GM18508 (cell line): ENCODE results near the gene GCNT4.
"Not testable (repeated sequence)": the region's sequence is repeated elsewhere in the genome, so short reads cannot be mapped to it uniquely, and the experiment has no call there.

Experiments
- ATAC-seq: cut with Tn5 transposase; IDR thresholded peaks from one replicate; pipeline ENCODE4 v1.9.1; 2021; ENCODE audit warnings: moderate number of reproducible peaks; ENCODE audit not compliant: insufficient read depth, unreplicated experiment

Gene GCNT4

GRCh38 chr5:75052192-75053053, at the start of gene GCNT4:
Gene GCNT4, minus strand, starts transcription at chr5:75052558. Its CDS starts 22,521 bp downstream, at chr5:75030037.
- no peak for ATAC-seq

GRCh38 chr5:75095956-75096355, 43.6 kb upstream of the GCNT4 start:
- not testable (repeated sequence) for ATAC-seq

DNA sequence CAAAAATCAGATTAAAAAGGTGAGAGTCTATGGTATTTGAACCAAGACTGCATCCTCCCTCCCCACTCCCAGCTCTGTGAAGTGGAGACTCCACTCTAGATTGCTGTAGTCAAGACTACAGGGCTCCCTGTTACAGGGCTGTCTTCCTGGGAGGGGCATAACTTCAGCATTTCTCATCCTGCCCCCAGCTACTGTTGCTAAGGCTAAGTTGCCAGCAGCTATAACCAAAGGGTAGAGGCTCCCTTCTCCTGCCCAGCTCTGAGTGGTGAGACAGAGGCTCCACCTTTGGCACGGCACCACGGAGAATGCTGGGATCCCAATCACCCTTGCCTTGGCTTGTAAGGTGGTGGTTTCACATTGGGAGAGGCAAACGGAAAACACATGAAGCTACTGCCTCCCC, 39.2 kb upstream of the GCNT4 start:
- no peak for ATAC-seq

GRCh38 chr5:75089662-75090061, 37.3 kb upstream of the GCNT4 start:
- no peak for ATAC-seq

DNA sequence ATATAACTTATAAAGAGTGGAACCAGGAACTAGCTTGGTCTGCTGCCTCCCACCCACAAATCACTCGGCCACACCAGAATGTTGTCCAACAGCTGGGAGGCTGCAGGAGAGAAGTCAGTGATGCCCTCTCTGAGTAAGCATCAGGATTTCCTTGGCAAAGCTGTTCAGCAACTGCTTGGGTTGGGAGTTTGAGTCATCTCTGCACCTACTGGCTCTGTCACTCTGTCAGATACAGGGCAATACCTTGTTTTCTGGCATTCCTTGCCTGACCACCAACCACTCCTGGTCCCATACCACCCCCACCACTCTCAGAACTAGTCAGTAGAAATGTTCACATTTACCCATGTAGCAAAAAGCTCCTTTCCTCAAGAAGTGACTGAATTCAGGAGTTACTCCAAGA, 36.8 kb upstream of the GCNT4 start:
- no peak for ATAC-seq

DNA sequence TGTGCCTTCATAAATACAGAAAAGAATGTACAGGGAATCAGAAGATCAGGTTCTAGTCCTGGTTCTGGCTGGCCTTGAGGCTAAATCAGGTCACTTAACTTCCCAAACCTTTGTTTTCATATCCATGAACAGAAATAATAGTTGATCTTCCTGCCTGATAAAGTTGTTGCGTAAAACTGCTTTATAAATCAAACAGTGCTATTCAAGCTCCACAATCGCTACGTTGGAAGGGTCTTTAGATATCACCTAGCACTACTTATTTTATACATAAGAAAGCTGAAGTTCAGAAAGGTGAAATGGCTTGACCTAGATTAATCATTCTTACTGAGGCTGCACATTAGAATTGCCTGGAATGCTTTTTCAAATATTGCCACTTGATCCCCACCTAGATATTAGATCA, 36.3 kb upstream of the GCNT4 start:
- ATAC-seq = no peak

- ATAC-seq = no peak
Measured at GRCh38 chr5:75081510-75081909, 29.2 kb upstream of the GCNT4 start.

GRCh38 chr5:75079346-75079745, 27.0 kb upstream of the GCNT4 start:
- not testable (repeated sequence) for ATAC-seq

- no peak for ATAC-seq
Measured at GRCh38 chr5:75078027-75078426, 25.7 kb upstream of the GCNT4 start.

- no peak for ATAC-seq
Measured at GRCh38 chr5:75072061-75072460, 19.7 kb upstream of the GCNT4 start.

DNA sequence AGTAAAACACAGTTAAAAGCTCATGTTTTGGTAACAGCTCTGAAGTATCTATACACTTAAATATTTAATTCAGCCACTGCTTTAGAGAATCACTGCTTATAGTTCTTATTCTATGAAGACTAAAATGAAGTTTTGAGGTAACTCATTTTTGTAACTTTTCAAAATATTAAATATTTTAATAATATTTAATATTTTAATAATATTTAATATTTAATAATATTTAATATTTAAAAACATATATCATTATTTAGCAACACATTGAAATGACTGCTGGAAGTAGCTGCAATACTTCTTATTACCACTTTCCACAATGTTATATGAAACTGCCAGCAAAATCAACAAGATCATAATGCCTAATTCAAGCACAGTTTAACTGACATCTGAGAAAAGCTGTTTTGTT, 18.7 kb upstream of the GCNT4 start:
- ATAC-seq = no peak

DNA sequence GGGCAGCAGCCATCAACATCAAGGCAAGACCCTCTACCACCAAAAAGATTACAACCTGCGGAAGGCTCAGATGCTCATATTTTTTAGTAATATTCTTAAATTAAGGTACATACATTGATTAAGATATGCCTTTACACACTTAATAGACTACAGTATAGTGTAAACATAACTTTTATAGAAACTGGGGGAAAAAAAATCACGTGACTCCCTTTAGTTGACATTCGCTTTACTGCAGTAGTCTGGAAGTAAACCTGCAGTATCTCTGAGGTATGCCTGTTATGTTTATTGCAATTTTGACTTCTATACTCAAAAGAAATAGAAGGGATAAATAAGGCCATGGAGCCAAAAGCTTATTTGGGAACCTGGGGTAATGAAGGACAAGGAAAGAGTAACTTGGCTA, 15.1 kb upstream of the GCNT4 start:
- ATAC-seq = no peak

DNA sequence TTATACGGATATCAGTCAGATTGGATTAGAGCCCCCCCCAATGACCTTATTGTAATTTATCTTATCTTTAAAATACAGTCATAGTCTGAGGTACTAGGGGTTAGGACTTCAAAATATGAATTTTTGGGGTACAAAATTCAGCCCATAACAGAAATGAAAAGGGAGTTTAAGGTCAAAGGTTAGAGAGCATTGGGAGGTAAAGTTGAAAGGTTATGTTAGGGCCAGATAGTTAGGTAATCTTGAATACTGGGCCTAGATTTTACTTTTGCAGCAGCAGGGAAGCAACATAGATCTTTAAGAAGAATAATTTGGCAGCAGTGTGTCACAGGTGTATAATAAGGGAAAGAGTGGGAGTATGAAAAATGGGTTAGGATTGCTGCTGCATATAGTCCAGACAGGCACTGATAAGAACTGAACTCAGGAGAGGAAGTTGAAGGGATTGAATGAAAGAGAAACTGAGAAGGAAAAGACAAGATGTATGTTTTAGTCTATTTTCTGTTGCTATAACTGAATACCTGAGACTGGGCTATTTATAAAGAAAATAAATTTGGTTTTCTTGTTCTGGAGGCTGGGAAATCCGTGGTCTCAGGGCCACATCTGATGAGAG, 10.7 kb upstream of the GCNT4 start:
- ATAC-seq = no peak

DNA sequence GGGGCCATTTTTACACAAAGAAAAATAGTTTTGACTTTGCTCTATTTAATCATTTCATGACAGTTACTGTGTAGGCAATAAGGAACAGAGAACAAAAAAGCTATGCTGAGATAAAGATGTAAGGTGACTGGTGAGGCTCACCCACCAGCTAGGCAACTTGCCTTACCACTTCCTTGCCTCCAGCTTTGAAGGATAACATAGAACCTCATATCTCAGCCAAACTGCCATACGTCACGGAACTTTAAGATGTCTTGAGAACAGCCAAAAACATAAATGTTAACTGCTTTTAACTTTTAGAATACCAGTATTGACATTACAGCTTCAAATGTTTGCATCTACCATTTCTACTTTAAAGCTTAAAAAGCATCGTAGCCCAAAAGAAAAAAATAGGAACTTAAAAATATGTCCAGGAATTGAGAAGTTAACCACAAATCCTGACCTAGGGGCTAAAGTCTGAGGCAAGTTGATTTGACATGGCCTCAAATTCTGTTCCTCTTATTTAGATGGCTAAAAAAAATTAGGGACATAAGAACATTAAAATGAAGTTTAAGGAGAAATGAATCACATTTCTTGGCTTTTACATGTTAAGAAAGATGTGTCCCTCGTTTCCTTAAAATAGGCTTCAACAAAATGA, 7.7 kb upstream of the GCNT4 start:
- ATAC-seq = no peak

DNA sequence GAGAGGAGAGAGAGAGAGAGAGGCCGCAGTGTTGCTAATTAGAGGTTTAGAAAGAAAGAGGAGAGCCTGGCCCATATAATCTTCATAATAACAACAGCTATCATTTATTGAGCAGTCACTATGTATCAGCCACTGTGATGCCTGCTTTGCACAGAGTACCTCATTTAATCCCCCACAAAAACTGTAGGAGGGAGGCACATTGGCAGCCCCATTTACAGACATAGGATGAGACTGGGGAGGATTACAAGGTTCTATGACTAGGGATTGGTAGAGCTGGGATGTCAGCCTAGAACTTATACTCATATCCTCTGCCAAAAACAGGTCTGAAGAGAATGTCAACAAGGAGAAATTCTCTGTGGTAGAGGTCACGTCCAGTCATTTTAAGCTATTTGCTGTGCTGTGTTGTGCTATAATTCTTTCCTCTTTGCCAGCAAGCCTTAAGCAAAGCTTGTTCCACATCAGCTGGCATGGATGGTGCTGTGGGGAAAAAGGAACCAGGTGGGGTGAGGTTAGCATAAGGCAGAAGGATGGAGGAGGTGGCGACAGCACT, 6.7 kb upstream of the GCNT4 start:
- ATAC-seq = no peak

GRCh38 chr5:75057561-75057960, 5.2 kb upstream of the GCNT4 start:
- ATAC-seq = no peak

GRCh38 chr5:75055727-75056144, 3.4 kb upstream of the GCNT4 start:
- ATAC-seq = no peak

- ATAC-seq = no peak
Measured at GRCh38 chr5:75054134-75054930, 2.0 kb upstream of the GCNT4 start.

DNA sequence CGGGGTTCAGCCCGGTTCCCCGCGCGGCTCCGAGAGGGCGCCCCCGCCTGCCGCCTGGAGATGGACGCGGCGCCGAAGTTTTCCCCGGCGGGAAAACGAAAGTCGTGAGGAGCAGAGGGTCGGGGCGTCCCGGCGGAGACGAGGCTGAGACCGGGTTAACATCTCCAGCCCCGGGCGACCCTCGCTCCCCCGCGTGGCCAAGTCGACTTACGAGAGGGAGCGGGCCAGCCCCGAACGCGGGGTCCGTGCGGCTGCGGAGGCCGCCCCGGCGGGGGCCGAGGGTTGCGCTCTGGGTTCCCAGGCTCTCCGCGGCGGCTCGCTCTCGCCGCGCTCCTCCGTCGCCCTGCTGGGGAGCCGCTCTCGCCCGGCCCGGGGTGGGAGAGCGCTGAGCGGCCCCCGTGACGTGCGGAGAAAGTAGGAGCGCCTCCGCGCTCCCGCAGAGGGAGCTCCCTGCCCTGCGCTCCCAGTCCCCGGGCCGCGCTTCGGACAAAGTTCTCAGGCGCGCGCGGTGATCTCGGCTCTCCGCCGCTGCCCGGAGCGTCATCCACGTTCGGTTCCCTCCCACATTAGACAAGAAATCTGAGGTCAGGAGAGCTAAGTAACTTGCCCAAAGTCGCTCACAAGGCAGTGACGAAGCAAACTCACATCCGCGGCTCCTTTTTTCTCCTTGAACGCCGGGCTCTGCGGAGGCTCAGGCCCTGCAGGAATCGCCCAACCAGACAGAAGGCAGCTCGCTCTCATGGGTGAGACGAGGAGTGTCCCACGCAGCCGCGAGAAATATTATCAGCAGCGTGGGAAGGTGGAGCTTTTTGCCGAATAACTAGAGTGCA, 1.2 kb upstream of the GCNT4 start:
- no peak for ATAC-seq

- ATAC-seq = no peak
Measured at GRCh38 chr5:75053054-75053303, 621 bp upstream of the GCNT4 start.
